ENCODE results near the gene CYB561. TPM values are rescaled to one million over a fixed set of nuclear protein-coding genes. Genes with fewer than 3 reads are reported as not detected.
"Not testable (repeated sequence)": the region's sequence is repeated elsewhere in the genome, so short reads cannot be mapped to it uniquely, and the experiment has no call there.

CYB561 gene
- total and polyA plus RNA-seq, 3 experiments from 2014 or later = 14.3 to 42.7 (median 16.6) TPM

- H3K27me3 Mint-ChIP-seq = peaks cover 1 to 15% of the 10 kb centered on the region in 2 donors
- H3K27ac Mint-ChIP-seq; H3K4me3 ChIP-seq (ENCODE audit: low read length); H3K4me1 Mint-ChIP-seq; H3K27me3 ChIP-seq (ENCODE audit: insufficient read depth, low read length, poor library complexity, severe bottlenecking); DNase-seq; H3K4me3 Mint-ChIP-seq; H3K36me3 ChIP-seq (ENCODE audit: insufficient read depth, low read length); H3K4me1 ChIP-seq (ENCODE audit: insufficient read depth, low read length); H3K9me3 Mint-ChIP-seq; H3K36me3 Mint-ChIP-seq; H3K27ac ChIP-seq (ENCODE audit: low read depth, low read length); H3K9me3 ChIP-seq (ENCODE audit: low read length); POLR2A ChIA-PET: not testable (repeated sequence)
- CTCF ChIA-PET = interaction anchor here (1.0 to 1.4 kb wide), 4 partner anchors 10 to 40 kb away, joined by 3 to 6 read pairs (median 3); no protein-coding TSS in a partner anchor
These were observed 22.0 kb upstream of the CYB561 start for GRCh38 chr17:63468099-63468498.

GRCh38 chr17:63464691-63465236, 18.7 kb upstream of the CYB561 start:
- ChIA-PET POLR2A (no interaction called here), CTCF (interaction anchor here (0.6 to 1.3 kb wide), 2 partner anchors 11 to 12 kb away, joined by 3 read pairs; no protein-coding TSS in a partner anchor)
- H3K4me1 Mint-ChIP-seq = no peaks in the 10 kb centered on the region

DNA sequence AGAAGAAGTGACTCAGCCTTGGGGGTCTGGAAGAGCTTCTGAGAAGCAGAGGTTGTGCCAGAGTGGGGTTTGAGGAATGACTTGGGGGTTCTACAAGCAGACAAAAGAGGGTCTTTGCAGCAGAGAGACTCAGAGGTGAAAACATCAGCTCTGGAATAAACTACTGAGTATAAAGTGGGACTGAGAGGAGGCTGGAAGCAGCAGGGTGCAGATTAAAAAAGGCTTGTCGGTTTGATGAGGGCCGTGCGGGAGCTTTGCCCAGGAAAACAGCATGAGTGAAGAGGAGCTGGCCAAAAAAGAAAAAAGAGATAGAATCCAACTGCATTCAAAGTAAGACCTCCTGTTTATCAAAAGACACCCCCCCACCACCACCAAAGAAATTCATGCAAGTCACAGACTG, 17.7 kb upstream of the CYB561 start:
- Histone ChIP-seq H3K9me3 (ENCODE audit: low read length) (no peaks in the 10 kb centered on the region), H3K27ac (ENCODE audit: low read depth, low read length) (no peak overlapping the region), H3K27me3 (ENCODE audit: insufficient read depth, low read length, poor library complexity, severe bottlenecking) (no peaks in the 10 kb centered on the region), H3K4me1 (ENCODE audit: insufficient read depth, low read length) (no peaks in the 10 kb centered on the region), H3K4me3 (ENCODE audit: low read length) (no peak overlapping the region), H3K36me3 (ENCODE audit: insufficient read depth, low read length) (no peaks in the 10 kb centered on the region)
- no peaks in the 10 kb centered on the region for H3K9me3 Mint-ChIP-seq
- peaks cover 0 to 3% of the 10 kb centered on the region in 2 donors for H3K27me3 Mint-ChIP-seq
- peak overlapping the region in 1 of 8 donors; percentile 42 for H3K27ac Mint-ChIP-seq
- no peak overlapping the region for H3K4me3 Mint-ChIP-seq
- H3K36me3 Mint-ChIP-seq = no peaks in the 10 kb centered on the region
- ChIA-PET POLR2A (no interaction called here), CTCF (interaction anchor here (1.5 kb wide), 1 partner anchor 15 kb away, joined by 7 read pairs; no protein-coding TSS in a partner anchor)
- no peaks in the 10 kb centered on the region for H3K4me1 Mint-ChIP-seq
- DNase-seq = no peak

More at GRCh38 chr17:63464691-63465236, 18.7 kb upstream of the CYB561 start:
- no peak overlapping the region for H3K4me3 Mint-ChIP-seq
- H3K9me3 Mint-ChIP-seq = no peaks in the 10 kb centered on the region
- Histone ChIP-seq H3K4me3 (ENCODE audit: low read length) (no peak overlapping the region), H3K27me3 (ENCODE audit: insufficient read depth, low read length, poor library complexity, severe bottlenecking) (no peaks in the 10 kb centered on the region), H3K4me1 (ENCODE audit: insufficient read depth, low read length) (no peaks in the 10 kb centered on the region), H3K36me3 (ENCODE audit: insufficient read depth, low read length) (no peaks in the 10 kb centered on the region), H3K27ac (ENCODE audit: low read depth, low read length) (no peak overlapping the region), H3K9me3 (ENCODE audit: low read length) (no peaks in the 10 kb centered on the region)
- no peaks in the 10 kb centered on the region for H3K36me3 Mint-ChIP-seq
- DNase-seq = no peak
- peak overlapping the region in 1 of 8 donors; percentile 7 for H3K27ac Mint-ChIP-seq
- H3K27me3 Mint-ChIP-seq = peaks cover 0 to 3% of the 10 kb centered on the region in 2 donors

DNA sequence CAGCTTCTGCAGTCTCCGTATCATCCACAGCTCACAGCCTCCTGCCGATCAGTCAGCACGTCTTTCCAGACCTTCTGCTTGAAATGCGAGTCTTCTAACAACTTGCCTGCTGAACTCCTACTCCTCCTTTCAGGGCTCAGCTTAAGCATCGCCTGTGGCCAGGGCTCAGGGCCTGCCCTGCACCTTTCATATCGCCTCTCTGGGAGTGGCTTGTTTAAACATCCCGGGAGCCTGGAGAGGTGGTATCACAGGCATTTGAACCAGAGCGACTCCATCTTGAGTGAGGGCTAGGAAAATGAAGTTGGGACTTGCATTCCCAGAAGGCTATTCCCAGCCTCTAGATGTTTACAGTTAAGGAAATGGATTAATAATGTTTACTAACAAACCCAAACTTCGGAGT, 13.9 kb upstream of the CYB561 start:
- DNase-seq = no peak
- ChIA-PET CTCF (no interaction called here), POLR2A (no interaction called here)
- no peaks in the 10 kb centered on the region for H3K9me3 Mint-ChIP-seq
- Histone ChIP-seq H3K27me3 (ENCODE audit: insufficient read depth, low read length, poor library complexity, severe bottlenecking) (no peaks in the 10 kb centered on the region), H3K4me1 (ENCODE audit: insufficient read depth, low read length) (no peaks in the 10 kb centered on the region), H3K4me3 (ENCODE audit: low read length) (no peak overlapping the region), H3K36me3 (ENCODE audit: insufficient read depth, low read length) (no peaks in the 10 kb centered on the region), H3K9me3 (ENCODE audit: low read length) (no peaks in the 10 kb centered on the region), H3K27ac (ENCODE audit: low read depth, low read length) (no peak overlapping the region)
- peaks cover 0 to 3% of the 10 kb centered on the region in 2 donors for H3K27me3 Mint-ChIP-seq
- no peaks in the 10 kb centered on the region for H3K4me1 Mint-ChIP-seq
- H3K36me3 Mint-ChIP-seq = no peaks in the 10 kb centered on the region
- no peak overlapping the region for H3K27ac Mint-ChIP-seq
- no peak overlapping the region for H3K4me3 Mint-ChIP-seq

GRCh38 chr17:63458478-63458877, 12.4 kb upstream of the CYB561 start:
- H3K27ac Mint-ChIP-seq = peak overlapping the region in 1 of 8 donors; percentile 66
- Histone ChIP-seq H3K27ac (ENCODE audit: low read depth, low read length) (no peak overlapping the region), H3K4me3 (ENCODE audit: low read length) (no peak overlapping the region), H3K27me3 (ENCODE audit: insufficient read depth, low read length, poor library complexity, severe bottlenecking) (no peaks in the 10 kb centered on the region), H3K36me3 (ENCODE audit: insufficient read depth, low read length) (no peaks in the 10 kb centered on the region), H3K9me3 (ENCODE audit: low read length) (no peaks in the 10 kb centered on the region), H3K4me1 (ENCODE audit: insufficient read depth, low read length) (no peaks in the 10 kb centered on the region)
- H3K4me1 Mint-ChIP-seq = no peaks in the 10 kb centered on the region
- H3K4me3 Mint-ChIP-seq = no peak overlapping the region
- no peaks in the 10 kb centered on the region for H3K27me3 Mint-ChIP-seq
- ChIA-PET POLR2A (no interaction called here), CTCF (interaction anchor here (1.4 kb wide), 1 partner anchor 33 kb away, joined by 3 read pairs; no protein-coding TSS in a partner anchor)
- H3K9me3 Mint-ChIP-seq = no peaks in the 10 kb centered on the region
- no peaks in the 10 kb centered on the region for H3K36me3 Mint-ChIP-seq
- no peak for DNase-seq

GRCh38 chr17:63455417-63455816, 9.3 kb upstream of the CYB561 start:
- POLR2A ChIA-PET = interaction anchor here (0.8 kb wide), 1 partner anchor 16 kb away, joined by 4 read pairs; no protein-coding TSS in a partner anchor
- H3K27me3 Mint-ChIP-seq = peaks cover 0 to 1% of the 10 kb centered on the region in 2 donors
- H3K36me3 Mint-ChIP-seq = no peaks in the 10 kb centered on the region
- H3K27ac ChIP-seq (ENCODE audit: low read depth, low read length) = no peak overlapping the region
- no peaks in the 10 kb centered on the region for H3K27me3 ChIP-seq (ENCODE audit: insufficient read depth, low read length, poor library complexity, severe bottlenecking)
- H3K27ac Mint-ChIP-seq = peak overlapping the region in 1 of 8 donors; percentile 6
- H3K9me3 Mint-ChIP-seq = no peaks in the 10 kb centered on the region
- DNase-seq = no peak
- H3K9me3 ChIP-seq (ENCODE audit: low read length) = no peaks in the 10 kb centered on the region
- no peak overlapping the region for H3K4me3 ChIP-seq (ENCODE audit: low read length)
- H3K4me1 ChIP-seq (ENCODE audit: insufficient read depth, low read length) = no peaks in the 10 kb centered on the region
- peaks cover 0 to 4% (median 3%) of the 10 kb centered on the region in 3 donors for H3K4me1 Mint-ChIP-seq
- no peak overlapping the region for H3K4me3 Mint-ChIP-seq
- no peaks in the 10 kb centered on the region for H3K36me3 ChIP-seq (ENCODE audit: insufficient read depth, low read length)
- CTCF ChIA-PET = interaction anchor here (1.4 to 3.2 kb wide), 3 partner anchors 11 to 23 kb away, joined by 3 to 18 read pairs (median 4); partner anchors contain the start of gene ACE

- Mint-ChIP-seq H3K27me3 (peaks cover 0 to 1% of the 10 kb centered on the region in 2 donors), H3K36me3 (no peaks in the 10 kb centered on the region), H3K4me1 (peaks cover 0 to 9% (median 8%) of the 10 kb centered on the region in 3 donors), H3K4me3 (no peak overlapping the region), H3K27ac (no peak overlapping the region), H3K9me3 (no peaks in the 10 kb centered on the region)
- H3K4me3 ChIP-seq (ENCODE audit: low read length) = no peak overlapping the region
- no peak overlapping the region for H3K27ac ChIP-seq (ENCODE audit: low read depth, low read length)
- no peaks in the 10 kb centered on the region for H3K9me3 ChIP-seq (ENCODE audit: low read length)
- CTCF ChIA-PET = interaction anchor here (1.4 to 3.2 kb wide), 4 partner anchors 11 to 23 kb away, joined by 3 to 18 read pairs (median 4); partner anchors contain the start of gene ACE
- no peak for DNase-seq
- H3K36me3 ChIP-seq (ENCODE audit: insufficient read depth, low read length) = no peaks in the 10 kb centered on the region
- POLR2A ChIA-PET = interaction anchor here (0.8 kb wide), 1 partner anchor 15 kb away, joined by 4 read pairs; no protein-coding TSS in a partner anchor
- no peaks in the 10 kb centered on the region for H3K4me1 ChIP-seq (ENCODE audit: insufficient read depth, low read length)
- H3K27me3 ChIP-seq (ENCODE audit: insufficient read depth, low read length, poor library complexity, severe bottlenecking) = no peaks in the 10 kb centered on the region
These were observed 8.8 kb upstream of the CYB561 start for GRCh38 chr17:63454915-63455314.

- H3K27me3 ChIP-seq (ENCODE audit: insufficient read depth, low read length, poor library complexity, severe bottlenecking); H3K27ac ChIP-seq (ENCODE audit: low read depth, low read length); H3K4me3 ChIP-seq (ENCODE audit: low read length); H3K9me3 ChIP-seq (ENCODE audit: low read length); H3K27me3 Mint-ChIP-seq; DNase-seq; H3K9me3 Mint-ChIP-seq; H3K4me3 Mint-ChIP-seq; H3K36me3 ChIP-seq (ENCODE audit: insufficient read depth, low read length); H3K36me3 Mint-ChIP-seq; POLR2A ChIA-PET; H3K4me1 ChIP-seq (ENCODE audit: insufficient read depth, low read length): not testable (repeated sequence)
- Mint-ChIP-seq H3K27ac (peak overlapping the region in 1 of 8 donors; percentile 52), H3K4me1 (peaks cover 0 to 13% (median 10%) of the 10 kb centered on the region in 3 donors)
- CTCF ChIA-PET = interaction anchor here (1.1 to 3.2 kb wide), 5 partner anchors 10 to 24 kb away, joined by 3 to 18 read pairs (median 4); no protein-coding TSS in a partner anchor
These were observed 8.3 kb upstream of the CYB561 start for GRCh38 chr17:63454357-63454756.
